DMS53 (cell line): ENCODE measurements around the gene KRTAP5-9.
"Not testable (repeated sequence)": the region's sequence is repeated elsewhere in the genome, so short reads cannot be mapped to it uniquely, and the experiment has no call there.

Experiments
- DNase-seq: peaks from one replicate; lab custom pipeline; 2025; lab: John Stamatoyannopoulos, UW

The KRTAP5-9 gene

GRCh38 chr11:71534711-71535608 lies 13.3 kb upstream of the KRTAP5-9 start:
- not testable (repeated sequence) for DNase-seq

GRCh38 chr11:71535825-71536224 lies 12.4 kb upstream of the KRTAP5-9 start:
- no peak for DNase-seq

DNA sequence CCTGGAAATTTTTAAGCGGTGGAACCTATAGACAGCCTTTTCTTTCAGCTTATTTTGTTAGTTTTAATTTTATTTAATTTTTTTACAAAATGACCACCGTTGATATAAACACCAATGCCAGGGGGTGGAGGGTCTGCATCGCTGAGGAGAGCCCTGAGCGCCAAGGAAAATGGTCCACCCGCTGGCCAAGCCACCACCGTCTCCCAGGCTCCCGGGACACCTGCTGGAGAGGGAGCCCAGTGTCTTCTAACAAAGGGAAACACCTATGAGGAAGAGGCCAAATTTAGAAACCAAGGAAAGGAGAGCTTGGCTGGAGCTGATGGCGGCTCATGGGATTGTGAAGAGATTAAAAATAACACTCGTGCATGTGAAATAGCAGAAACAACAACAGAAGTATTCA lies 10.7 kb upstream of the KRTAP5-9 start:
- peak; percentile 54 for DNase-seq

GRCh38 chr11:71537977-71538665 lies 10.1 kb upstream of the KRTAP5-9 start, which contains the start of gene KRTAP5-8:
Gene KRTAP5-8, plus strand, starts transcription at chr11:71538025. Its CDS starts 31 bp downstream, at chr11:71538056.
- peak; percentile 79 for DNase-seq

DNA sequence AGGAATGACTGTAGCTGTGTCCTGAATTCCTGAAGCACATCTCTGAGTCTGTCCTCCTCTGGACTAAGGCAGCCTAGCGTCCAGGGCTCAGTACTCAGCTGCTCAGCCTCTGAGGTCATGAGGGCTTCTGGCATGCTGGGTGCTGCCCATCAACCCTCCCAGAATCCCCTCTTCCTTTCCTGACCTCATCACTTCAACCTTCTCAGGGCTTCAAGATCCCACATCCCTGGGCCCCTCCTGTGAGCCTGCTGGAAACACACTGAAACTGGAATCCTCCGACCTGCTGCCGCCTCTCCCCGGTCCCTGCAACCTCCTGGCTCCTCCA lies 9.6 kb upstream of the KRTAP5-9 start:
- DNase-seq = peak; percentile 60

DNA sequence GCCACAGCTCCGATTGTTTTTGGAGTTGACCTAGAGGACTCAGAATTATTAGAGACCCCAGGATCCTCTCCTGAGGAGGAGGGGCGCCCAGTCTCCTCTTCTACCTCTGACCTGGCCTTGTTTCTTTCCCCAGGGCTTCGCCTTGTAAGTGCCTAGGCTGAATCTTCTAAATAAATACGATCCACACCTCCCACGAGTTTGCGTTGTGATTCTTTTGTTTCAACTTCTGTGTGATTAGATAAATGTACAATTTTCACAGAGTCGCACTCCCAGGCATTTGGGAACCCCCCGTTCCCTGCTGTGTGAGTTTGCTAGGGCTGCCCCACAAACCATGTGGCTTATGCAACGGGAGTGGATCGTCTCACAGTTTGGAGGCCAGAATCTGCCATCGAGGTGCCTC lies 9.2 kb upstream of the KRTAP5-9 start:
- no peak for DNase-seq

DNA sequence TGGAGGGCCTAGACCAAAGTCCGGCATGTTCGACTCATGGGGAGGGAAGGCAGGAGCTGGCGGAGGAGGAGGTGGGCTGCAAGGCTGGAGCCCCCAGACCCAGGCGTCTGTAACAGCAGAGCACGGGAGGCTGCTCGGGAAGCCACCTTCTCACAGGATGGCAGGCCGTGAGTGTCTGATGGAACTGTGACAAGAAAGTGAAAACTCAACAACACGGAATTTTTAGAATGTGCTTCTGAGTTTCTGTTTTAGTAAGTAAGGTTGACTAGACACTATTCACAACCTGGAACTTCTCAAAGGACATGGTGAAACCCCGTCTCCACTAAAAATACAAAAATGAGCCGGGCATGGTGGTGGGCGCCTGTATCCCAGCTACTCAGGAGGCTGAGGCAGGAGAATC lies 8.2 kb upstream of the KRTAP5-9 start:
- DNase-seq = not testable (repeated sequence)

GRCh38 chr11:71540521-71541304 lies 7.5 kb upstream of the KRTAP5-9 start:
- DNase-seq = not testable (repeated sequence)

DNA sequence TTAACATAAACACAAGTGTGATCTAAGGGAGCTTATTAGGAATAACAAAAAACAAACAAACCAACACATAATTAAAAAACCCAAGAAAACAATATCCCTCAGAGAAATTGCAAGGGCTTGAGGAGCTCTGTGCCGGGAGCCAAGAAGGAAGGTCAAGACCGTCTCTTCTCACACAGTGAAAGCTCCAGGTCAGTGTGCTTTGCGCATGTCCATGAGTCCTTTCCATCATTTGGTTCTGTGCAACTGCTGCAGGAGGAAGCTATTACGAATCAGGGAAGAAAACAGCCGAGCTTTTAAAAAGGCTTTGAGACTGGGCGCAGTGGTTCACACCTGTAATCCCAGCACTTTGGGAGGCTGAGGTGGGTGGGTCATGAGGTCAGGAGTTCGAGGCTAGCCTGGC lies 5.8 kb upstream of the KRTAP5-9 start:
- DNase-seq = no peak

- DNase-seq = no peak
These were observed 5.1 kb upstream of the KRTAP5-9 start for GRCh38 chr11:71542879-71543777.

- DNase-seq = no peak
These were observed 4.4 kb upstream of the KRTAP5-9 start for GRCh38 chr11:71543866-71544265.

DNA sequence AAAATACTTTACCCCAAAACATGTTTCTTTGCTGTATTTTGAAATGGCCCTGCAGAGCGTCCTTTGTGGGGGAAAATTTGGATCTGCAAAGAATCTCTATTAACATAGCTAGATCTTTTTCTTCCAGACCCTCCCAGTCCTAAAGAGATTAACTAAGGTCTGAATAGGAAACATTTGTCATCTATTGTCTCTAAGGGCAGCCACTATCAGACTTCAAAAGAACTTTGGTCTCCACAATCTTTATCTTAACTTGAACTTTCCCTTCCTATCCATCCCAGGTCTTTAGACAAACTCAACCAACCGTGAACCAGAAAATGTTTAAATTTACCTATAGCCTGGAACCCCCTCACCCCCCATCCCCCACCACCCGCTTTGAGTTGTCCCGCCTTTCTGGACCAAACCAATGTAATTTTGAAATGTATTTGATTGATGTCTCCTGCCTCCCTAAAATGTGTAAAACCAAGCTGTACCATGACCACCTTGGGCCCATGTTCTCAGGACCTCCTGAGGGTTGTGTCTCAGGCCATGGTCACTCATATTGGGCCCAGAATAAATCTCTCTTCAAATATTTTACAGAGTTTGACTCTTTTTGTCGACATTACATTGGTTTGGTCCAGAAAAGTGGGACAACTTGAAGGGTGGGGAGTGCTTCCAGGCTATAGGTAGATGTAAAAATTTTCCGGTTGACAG lies 3.5 kb upstream of the KRTAP5-9 start:
- no peak for DNase-seq

- DNase-seq = no peak
These were observed 2.7 kb upstream of the KRTAP5-9 start for GRCh38 chr11:71545405-71545966.

- DNase-seq = peak; percentile 31
These were observed 514 bp downstream of the KRTAP5-9 start for GRCh38 chr11:71548716-71549151.

- no peak for DNase-seq
These were observed 3.5 kb downstream of the KRTAP5-9 start for GRCh38 chr11:71551711-71552110.

DNA sequence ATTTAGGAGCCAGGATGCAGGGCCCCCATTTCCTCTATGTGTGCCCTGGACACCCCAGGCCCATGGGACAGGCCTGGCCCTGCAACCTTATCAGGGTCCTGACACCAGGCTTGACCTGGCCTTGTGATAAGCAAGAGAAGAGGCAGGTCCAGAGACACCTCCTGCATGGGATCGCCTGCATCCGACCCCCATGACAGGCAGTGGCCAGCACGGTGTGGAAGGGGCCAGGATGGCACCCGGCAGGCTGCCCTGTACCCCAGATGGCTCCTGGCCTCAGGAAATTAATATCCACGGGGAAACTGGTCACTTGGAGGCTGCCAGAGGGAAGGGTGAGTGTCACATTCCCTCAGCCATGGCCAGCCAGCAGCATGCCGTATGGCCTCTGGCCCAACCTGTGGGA lies 6.8 kb downstream of the KRTAP5-9 start:
- DNase-seq = no peak

- no peak for DNase-seq
These were observed 7.3 kb downstream of the KRTAP5-9 start for GRCh38 chr11:71555508-71555907.

GRCh38 chr11:71556018-71556417 lies 7.8 kb downstream of the KRTAP5-9 start:
- no peak for DNase-seq

GRCh38 chr11:71557257-71557656 lies 9.0 kb downstream of the KRTAP5-9 start:
- no peak for DNase-seq

DNA sequence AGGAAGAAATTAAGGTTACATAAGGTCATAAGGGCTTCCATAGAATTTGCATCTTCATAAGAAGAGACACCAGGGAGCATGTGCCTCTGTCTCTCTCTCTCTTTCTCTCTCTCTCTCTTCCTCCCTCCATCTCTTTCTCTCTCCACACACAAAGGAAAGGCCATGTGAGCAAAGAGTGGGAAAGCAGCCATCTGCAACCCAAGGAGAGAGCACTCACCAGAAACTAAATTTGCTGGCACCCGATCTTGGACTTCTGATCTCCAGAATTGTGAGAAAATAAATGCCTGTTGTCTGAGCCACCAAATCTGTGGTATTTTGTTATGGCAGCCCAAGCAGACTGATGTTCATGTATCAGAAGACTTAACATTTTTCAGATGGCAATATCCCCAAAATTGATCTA lies 10.8 kb downstream of the KRTAP5-9 start:
- no peak for DNase-seq
